Keratinocyte (primary cell): ENCODE results near the gene TMEM37. TPM values are rescaled to one million over a fixed set of nuclear protein-coding genes. Genes with fewer than 3 reads are reported as not detected.

Experiments used
- DNase-seq: peaks from one replicate; pipeline ENCODE4 v3.0.0-alpha.2; 2011; ENCODE audit warnings: low read depth, missing footprints, low spot score
- FAIRE-seq: peaks from 2 replicates; lab custom pipeline; 2011; peaks lifted over from hg19 to GRCh38; lab: Jason Lieb, UNC
- H2AFZ ChIP-seq: 2 replicates; pipeline ENCODE4 v1.6.0; 2012; ENCODE audit warnings: low read length, control low read depth, inconsistent platforms; ENCODE audit not compliant: control insufficient read depth
- H3K27ac ChIP-seq: 2 replicates; pipeline ENCODE4 v1.5.1; 2011; ENCODE audit warnings: low read length; ENCODE audit not compliant: control insufficient read depth, insufficient read depth
- H3K27me3 ChIP-seq: 3 replicates; pipeline ENCODE4 v1.6.0; 2011; ENCODE audit warnings: low read length; ENCODE audit not compliant: control insufficient read depth, insufficient read depth; ENCODE audit errors: extremely low read depth
- H3K36me3 ChIP-seq, 2 experiments: 2 replicates in 1 of 2; 3 replicates in 1 of 2; pipeline ENCODE4 v1.5.1; 2011; ENCODE audit warnings: low read length in 2 of 2, mild to moderate bottlenecking in 1 of 2; ENCODE audit not compliant: control insufficient read depth in 2 of 2, insufficient read depth in 2 of 2; ENCODE audit errors: extremely low read depth in 1 of 2
- H3K4me1 ChIP-seq: 3 replicates; pipeline ENCODE4 v1.5.1; 2011; ENCODE audit warnings: low read length; ENCODE audit not compliant: control insufficient read depth, insufficient read depth; ENCODE audit errors: extremely low read depth
- H3K4me2 ChIP-seq: 3 replicates; pipeline ENCODE4 v1.6.0; 2011; ENCODE audit warnings: low read depth, low read length; ENCODE audit not compliant: control insufficient read depth, insufficient read depth; ENCODE audit errors: extremely low read depth
- H3K4me3 ChIP-seq, 3 experiments: fragments of 200-600 bp in 1 of 3; sonication (generic) in 1 of 3; 2 replicates in 2 of 3; 3 replicates in 1 of 3; pipeline ENCODE4 v1.5.1; 2011 to 2016; ENCODE audit warnings: low read length in 3 of 3, mild to moderate bottlenecking in 3 of 3, control low read depth in 2 of 3, inconsistent platforms in 1 of 3, low read depth in 1 of 3, mixed read lengths in 1 of 3, mixed run types in 1 of 3, moderate library complexity in 1 of 3; ENCODE audit not compliant: control insufficient read depth in 2 of 3, insufficient read depth in 2 of 3; ENCODE audit errors: extremely low read depth in 1 of 3
- H3K79me2 ChIP-seq: 2 replicates; pipeline ENCODE4 v1.6.0; 2012; ENCODE audit warnings: low read length; ENCODE audit not compliant: control insufficient read depth, insufficient read depth
- H3K9ac ChIP-seq: 3 replicates; pipeline ENCODE4 v1.6.0; 2011; ENCODE audit warnings: low read length; ENCODE audit not compliant: control insufficient read depth, insufficient read depth; ENCODE audit errors: extremely low read depth
- H3K9me1 ChIP-seq: 3 replicates; pipeline ENCODE4 v1.6.0; 2011; ENCODE audit warnings: low read length; ENCODE audit not compliant: control insufficient read depth, insufficient read depth; ENCODE audit errors: extremely low read depth
- H3K9me3 ChIP-seq: 2 replicates; pipeline ENCODE4 v1.5.1; 2012; ENCODE audit warnings: low read depth, low read length; ENCODE audit not compliant: control insufficient read depth
- H4K20me1 ChIP-seq: 3 replicates; pipeline ENCODE4 v1.6.0; 2011; ENCODE audit warnings: low read length; ENCODE audit not compliant: control insufficient read depth, insufficient read depth; ENCODE audit errors: extremely low read depth
- CTCF ChIP-seq, 3 experiments: IDR thresholded peaks in 1 of 3; conservative IDR thresholded peaks in 1 of 3; optimal IDR thresholded peaks in 1 of 3; 2 replicates in 2 of 3; 3 replicates in 1 of 3; pipeline versions ENCODE3 to v1.5.1; 2011; ENCODE audit warnings: low read length in 3 of 3, mild to moderate bottlenecking in 3 of 3, moderate library complexity in 2 of 3, control low read depth in 1 of 3, inconsistent platforms in 1 of 3; ENCODE audit not compliant: insufficient read depth in 2 of 3; ENCODE audit errors: extremely low read depth in 1 of 3
- EZH2 ChIP-seq: IDR thresholded peaks from one replicate; pipeline ENCODE4 v1.6.1; 2012; ENCODE audit warnings: inconsistent platforms, mild to moderate bottlenecking, low read length, moderate library complexity
- dilution Hi-C: fragments of 300-500 bp; cut with MboI; formaldehyde crosslinking; loops from one replicate; pipeline ENCODE4 v1.7.0; 2020; ENCODE audit warnings: low sequenced_read_pairs; ENCODE audit not compliant: extremely low pct_ligation_motif_present
- polyA plus RNA-seq, 5 experiments: library from polyadenylated mRNA; depleted of rRNA in 3 of 5; stranded (reverse) in 3 of 5; stranded (forward) in 1 of 5; unstranded in 1 of 5; fragments of >200 nt; gene quantifications; 1 replicate in 1 of 5; 2 replicates in 3 of 5; 3 replicates in 1 of 5; pipeline versions ENCODE4 v1.2.1 to v1.2.3, GENCODE V29; 2011 to 2012; ENCODE audit warnings: missing spikeins in 2 of 5, low read depth in 1 of 5, low replicate concordance in 1 of 5

TMEM37 gene
- polyA plus RNA-seq, 1 donor (not counting 4 experiments of a cell fraction or from before 2014, with no cell fraction given), result 0.18 TPM

GRCh38 chr2:119424284-119425118 is 7.2 kb upstream of the TMEM37 start:
- Histone ChIP-seq H3K4me3 (no peak overlapping the region), H3K9ac (no peak overlapping the region), H3K4me1 (peaks cover 5% of the 10 kb centered on the region), H2AFZ (no peak overlapping the region), H3K27ac (no peak overlapping the region), H3K9me3 (peaks cover 3% of the 10 kb centered on the region), H3K79me2 (no peaks in the 10 kb centered on the region), H3K4me2 (no peak overlapping the region), H4K20me1 (no peaks in the 10 kb centered on the region), H3K9me1 (no peaks in the 10 kb centered on the region), H3K27me3 (peaks cover 27% of the 10 kb centered on the region), H3K36me3 (no peaks in the 10 kb centered on the region)
- FAIRE-seq (no peak), DNase-seq (no peak)
- TF ChIP-seq CTCF (optimal IDR thresholded peaks at IDR 0.05 in 1 of 3, IDR thresholded peaks at IDR 0.05 in 1 of 3, conservative IDR thresholded peaks at IDR 0.05 in 1 of 3; ENCODE audit: extremely low read depth in 1 of 3, insufficient read depth in 2 of 3, low read length in 3 of 3) (no peak), EZH2 (no peak)
- dilution Hi-C loops, result no loop called here

- H3K9ac ChIP-seq, result no peak overlapping the region
- dilution Hi-C loops, result no loop called here
- no peaks in the 10 kb centered on the region for H3K9me1 ChIP-seq
- peaks cover 5% of the 10 kb centered on the region for H3K4me1 ChIP-seq
- H3K27me3 ChIP-seq, result peaks cover 27% of the 10 kb centered on the region
- no peak for TF ChIP-seq EZH2
- no peak for TF ChIP-seq CTCF (optimal IDR thresholded peaks at IDR 0.05 in 1 of 3, IDR thresholded peaks at IDR 0.05 in 1 of 3, conservative IDR thresholded peaks at IDR 0.05 in 1 of 3; ENCODE audit: extremely low read depth in 1 of 3, insufficient read depth in 2 of 3, low read length in 3 of 3)
- no peak overlapping the region for H3K27ac ChIP-seq
- DNase-seq (no peak), FAIRE-seq (no peak)
- no peak overlapping the region for H3K4me2 ChIP-seq
- peaks cover 3% of the 10 kb centered on the region for H3K9me3 ChIP-seq
- H3K79me2 ChIP-seq, result no peaks in the 10 kb centered on the region
- no peaks in the 10 kb centered on the region for H4K20me1 ChIP-seq
- no peaks in the 10 kb centered on the region for H3K36me3 ChIP-seq
- H2AFZ ChIP-seq, result no peak overlapping the region
- no peak overlapping the region for H3K4me3 ChIP-seq
Measured at GRCh38 chr2:119425119-119425405, 6.6 kb upstream of the TMEM37 start.
